WTC11 (cell line): Measurements from ENCODE around the gene DYRK3. TPM values are rescaled to one million over a fixed set of nuclear protein-coding genes. Genes with fewer than 3 reads are reported as not detected.

Experiments used
- EMX1 ChIP-seq: fragments of 250-450 bp; sonication (Bioruptor Pico); IDR thresholded peaks from 2 replicates; pipeline ENCODE4 v1.8.0; 2021; ENCODE audit warnings: mild to moderate bottlenecking
- ESRRA ChIP-seq: sonication (generic); formaldehyde crosslinking; IDR thresholded peaks from 2 replicates; pipeline ENCODE4 v1.8.1; 2022; ENCODE audit warnings: mild to moderate bottlenecking, missing genetic modification reagents, borderline replicate concordance
- ETV6 ChIP-seq: sonication (generic); formaldehyde crosslinking; IDR thresholded peaks from 2 replicates; pipeline ENCODE4 v1.8.1; 2022; ENCODE audit warnings: mild to moderate bottlenecking, missing genetic modification reagents
- FOXK1 ChIP-seq: sonication (generic); formaldehyde crosslinking; IDR thresholded peaks from 2 replicates; pipeline ENCODE4 v1.8.0; 2022; ENCODE audit warnings: mild to moderate bottlenecking, moderate library complexity, missing genetic modification reagents
- GRHL2 ChIP-seq: fragments of 250-450 bp; sonication (Bioruptor Pico); IDR thresholded peaks from 2 replicates; pipeline ENCODE4 v1.8.0; 2022; ENCODE audit warnings: mild to moderate bottlenecking, moderate library complexity; ENCODE audit not compliant: insufficient replicate concordance, severe bottlenecking
- GTF2I ChIP-seq: fragments of 250-450 bp; sonication (Bioruptor Pico); conservative IDR thresholded peaks from 2 replicates; pipeline ENCODE4 v1.4.0; 2021; ENCODE audit warnings: mild to moderate bottlenecking
- HMGA2 ChIP-seq: fragments of 250-450 bp; sonication (Bioruptor Pico); IDR thresholded peaks from 2 replicates; pipeline ENCODE4 v1.4.0; 2021; ENCODE audit warnings: mild to moderate bottlenecking, moderate library complexity
- NR1H2 ChIP-seq: sonication (generic); formaldehyde crosslinking; IDR thresholded peaks from 2 replicates; pipeline ENCODE4 v1.9.0; 2021; ENCODE audit warnings: mild to moderate bottlenecking, moderate library complexity, missing genetic modification reagents
- PRRX2 ChIP-seq: fragments of 250-450 bp; sonication (Bioruptor Pico); IDR thresholded peaks from 2 replicates; pipeline ENCODE4 v1.8.0; 2021; ENCODE audit warnings: mild to moderate bottlenecking
- RELA ChIP-seq: sonication (generic); formaldehyde crosslinking; IDR thresholded peaks from 2 replicates; pipeline ENCODE4 v1.8.1; 2022; ENCODE audit warnings: missing genetic modification reagents, mild to moderate bottlenecking, borderline replicate concordance
- SOX15 ChIP-seq: fragments of 250-450 bp; sonication (Bioruptor Pico); IDR thresholded peaks from 2 replicates; pipeline ENCODE4 v1.9.0; 2021; ENCODE audit warnings: mild to moderate bottlenecking
- TEAD1 ChIP-seq: sonication (generic); formaldehyde crosslinking; IDR thresholded peaks from 2 replicates; pipeline ENCODE4 v1.8.0; 2022; ENCODE audit warnings: mild to moderate bottlenecking, missing genetic modification reagents
- ZNF416 ChIP-seq: fragments of 250-450 bp; sonication (Bioruptor Pico); IDR thresholded peaks from 2 replicates; pipeline ENCODE4 v1.9.0; 2021; ENCODE audit warnings: mild to moderate bottlenecking, inconsistent platforms
- total RNA-seq: library from RNA; stranded (reverse); gene quantifications from 3 replicates; pipeline ENCODE4 v1.2.3, GENCODE V29; 2021
- TF ChIP-seq, protein P1 (sequence below): sonication (generic); formaldehyde crosslinking; IDR thresholded peaks from 2 replicates; pipeline ENCODE4 v1.8.0; 2022; ENCODE audit warnings: mild to moderate bottlenecking, missing genetic modification reagents
- TF ChIP-seq, protein P2 (sequence below): sonication (generic); formaldehyde crosslinking; IDR thresholded peaks from 2 replicates; pipeline ENCODE4 v1.8.1; 2022; ENCODE audit warnings: missing genetic modification reagents, borderline replicate concordance
- TF ChIP-seq, protein P3 (sequence below): fragments of 250-450 bp; sonication (Bioruptor Pico); IDR thresholded peaks from 2 replicates; pipeline ENCODE4 v1.9.0; 2021; ENCODE audit warnings: mild to moderate bottlenecking
- TF ChIP-seq, protein P4 (sequence below): sonication (generic); formaldehyde crosslinking; IDR thresholded peaks from 2 replicates; pipeline ENCODE4 v1.8.1; 2023; ENCODE audit warnings: mild to moderate bottlenecking, missing genetic modification reagents, moderate library complexity
- TF ChIP-seq, protein P5 (sequence below): fragments of 250-450 bp; sonication (Bioruptor Pico); IDR thresholded peaks from 2 replicates; pipeline ENCODE4 v1.9.0; 2021; ENCODE audit warnings: mild to moderate bottlenecking
- TF ChIP-seq, protein P6 (sequence below): sonication (generic); formaldehyde crosslinking; IDR thresholded peaks from 2 replicates; pipeline ENCODE4 v1.8.1; 2022; ENCODE audit warnings: low read depth, mild to moderate bottlenecking, moderate library complexity, missing genetic modification reagents, borderline replicate concordance
- TF ChIP-seq, protein P7 (sequence below): fragments of 250-450 bp; sonication (Bioruptor Pico); IDR thresholded peaks from 2 replicates; pipeline ENCODE4 v1.9.0; 2021; ENCODE audit warnings: mild to moderate bottlenecking, borderline replicate concordance
- TF ChIP-seq, protein P8 (sequence below): sonication (generic); formaldehyde crosslinking; IDR thresholded peaks from 2 replicates; pipeline ENCODE4 v1.8.0; 2023; ENCODE audit warnings: missing genetic modification reagents
- TF ChIP-seq, protein P9 (sequence below): sonication (generic); formaldehyde crosslinking; IDR thresholded peaks from 2 replicates; pipeline ENCODE4 v1.8.1; 2023; ENCODE audit warnings: mild to moderate bottlenecking, missing genetic modification reagents, borderline replicate concordance

Gene DYRK3
- total RNA-seq, 1 experiment from 2014 or later, result 7.8 TPM

DNA sequence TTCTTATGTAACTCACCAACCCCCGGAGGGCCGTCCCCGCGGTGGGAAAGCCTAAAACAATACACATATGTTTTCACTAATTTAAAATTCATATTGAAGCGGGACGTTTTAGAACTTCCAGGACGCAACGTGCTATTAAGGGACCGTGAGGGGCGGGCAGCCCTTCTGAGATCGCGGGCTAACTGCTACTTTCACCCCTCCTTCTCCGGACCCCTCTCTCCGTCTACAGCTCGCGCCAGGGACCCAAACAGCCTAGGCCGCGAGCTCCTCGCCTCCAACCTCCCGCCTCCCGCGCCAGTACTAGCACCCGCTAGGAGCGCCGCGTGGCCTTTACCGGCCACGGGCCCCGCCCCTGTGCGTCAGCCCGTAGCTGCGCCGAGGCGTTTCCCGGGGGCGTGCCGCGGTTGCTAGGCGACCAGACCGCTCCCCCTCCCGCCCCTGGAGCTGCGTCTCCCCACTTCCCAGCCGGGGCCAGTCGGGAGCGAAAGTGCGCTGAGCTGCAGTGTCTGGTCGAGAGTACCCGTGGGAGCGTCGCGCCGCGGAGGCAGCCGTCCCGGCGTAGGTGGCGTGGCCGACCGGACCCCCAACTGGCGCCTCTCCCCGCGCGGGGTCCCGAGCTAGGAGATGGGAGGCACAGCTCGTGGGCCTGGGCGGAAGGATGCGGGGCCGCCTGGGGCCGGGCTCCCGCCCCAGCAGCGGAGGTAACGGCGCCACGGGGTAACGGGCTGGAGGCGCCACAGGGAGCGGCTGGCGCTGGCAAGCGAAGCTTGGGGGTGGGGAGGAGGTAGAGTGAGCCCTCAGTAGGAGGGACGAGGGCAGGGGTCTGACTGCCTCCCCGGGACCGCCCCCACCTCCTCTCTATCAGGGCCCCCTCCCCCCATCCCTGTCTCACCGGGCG is at the start of gene DYRK3 (continued):
- TF ChIP-seq, protein P1, sequence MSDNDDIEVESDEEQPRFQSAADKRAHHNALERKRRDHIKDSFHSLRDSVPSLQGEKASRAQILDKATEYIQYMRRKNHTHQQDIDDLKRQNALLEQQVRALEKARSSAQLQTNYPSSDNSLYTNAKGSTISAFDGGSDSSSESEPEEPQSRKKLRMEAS (CRISPR knock-in tag), result peak; percentile 98
- peak; percentile 91 for TF ChIP-seq ETV6 (CRISPR knock-in tag)
- TF ChIP-seq EMX1 (CRISPR knock-in tag), result no peak
- no peak for TF ChIP-seq SOX15 (CRISPR knock-in tag)
- TF ChIP-seq, protein P2, sequence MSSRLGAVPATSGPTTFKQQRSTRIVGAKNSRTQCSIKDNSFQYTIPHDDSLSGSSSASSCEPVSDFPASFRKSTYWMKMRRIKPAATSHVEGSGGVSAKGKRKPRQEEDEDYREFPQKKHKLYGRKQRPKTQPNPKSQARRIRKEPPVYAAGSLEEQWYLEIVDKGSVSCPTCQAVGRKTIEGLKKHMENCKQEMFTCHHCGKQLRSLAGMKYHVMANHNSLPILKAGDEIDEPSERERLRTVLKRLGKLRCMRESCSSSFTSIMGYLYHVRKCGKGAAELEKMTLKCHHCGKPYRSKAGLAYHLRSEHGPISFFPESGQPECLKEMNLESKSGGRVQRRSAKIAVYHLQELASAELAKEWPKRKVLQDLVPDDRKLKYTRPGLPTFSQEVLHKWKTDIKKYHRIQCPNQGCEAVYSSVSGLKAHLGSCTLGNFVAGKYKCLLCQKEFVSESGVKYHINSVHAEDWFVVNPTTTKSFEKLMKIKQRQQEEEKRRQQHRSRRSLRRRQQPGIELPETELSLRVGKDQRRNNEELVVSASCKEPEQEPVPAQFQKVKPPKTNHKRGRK, result no peak
- TF ChIP-seq, protein P3, sequence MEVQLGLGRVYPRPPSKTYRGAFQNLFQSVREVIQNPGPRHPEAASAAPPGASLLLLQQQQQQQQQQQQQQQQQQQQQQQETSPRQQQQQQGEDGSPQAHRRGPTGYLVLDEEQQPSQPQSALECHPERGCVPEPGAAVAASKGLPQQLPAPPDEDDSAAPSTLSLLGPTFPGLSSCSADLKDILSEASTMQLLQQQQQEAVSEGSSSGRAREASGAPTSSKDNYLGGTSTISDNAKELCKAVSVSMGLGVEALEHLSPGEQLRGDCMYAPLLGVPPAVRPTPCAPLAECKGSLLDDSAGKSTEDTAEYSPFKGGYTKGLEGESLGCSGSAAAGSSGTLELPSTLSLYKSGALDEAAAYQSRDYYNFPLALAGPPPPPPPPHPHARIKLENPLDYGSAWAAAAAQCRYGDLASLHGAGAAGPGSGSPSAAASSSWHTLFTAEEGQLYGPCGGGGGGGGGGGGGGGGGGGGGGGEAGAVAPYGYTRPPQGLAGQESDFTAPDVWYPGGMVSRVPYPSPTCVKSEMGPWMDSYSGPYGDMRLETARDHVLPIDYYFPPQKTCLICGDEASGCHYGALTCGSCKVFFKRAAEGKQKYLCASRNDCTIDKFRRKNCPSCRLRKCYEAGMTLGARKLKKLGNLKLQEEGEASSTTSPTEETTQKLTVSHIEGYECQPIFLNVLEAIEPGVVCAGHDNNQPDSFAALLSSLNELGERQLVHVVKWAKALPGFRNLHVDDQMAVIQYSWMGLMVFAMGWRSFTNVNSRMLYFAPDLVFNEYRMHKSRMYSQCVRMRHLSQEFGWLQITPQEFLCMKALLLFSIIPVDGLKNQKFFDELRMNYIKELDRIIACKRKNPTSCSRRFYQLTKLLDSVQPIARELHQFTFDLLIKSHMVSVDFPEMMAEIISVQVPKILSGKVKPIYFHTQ (CRISPR knock-in tag), result no peak
- TF ChIP-seq ZNF416 (CRISPR knock-in tag), result no peak
- no peak for TF ChIP-seq NR1H2 (CRISPR knock-in tag)
- TF ChIP-seq GRHL2 (CRISPR knock-in tag), result no peak
- TF ChIP-seq, protein P4, sequence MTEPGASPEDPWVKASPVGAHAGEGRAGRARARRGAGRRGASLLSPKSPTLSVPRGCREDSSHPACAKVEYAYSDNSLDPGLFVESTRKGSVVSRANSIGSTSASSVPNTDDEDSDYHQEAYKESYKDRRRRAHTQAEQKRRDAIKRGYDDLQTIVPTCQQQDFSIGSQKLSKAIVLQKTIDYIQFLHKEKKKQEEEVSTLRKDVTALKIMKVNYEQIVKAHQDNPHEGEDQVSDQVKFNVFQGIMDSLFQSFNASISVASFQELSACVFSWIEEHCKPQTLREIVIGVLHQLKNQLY (CRISPR knock-in tag), result no peak
- TF ChIP-seq ESRRA (CRISPR knock-in tag), result no peak
- TF ChIP-seq HMGA2 (CRISPR knock-in tag), result no peak
- TF ChIP-seq, protein P5, sequence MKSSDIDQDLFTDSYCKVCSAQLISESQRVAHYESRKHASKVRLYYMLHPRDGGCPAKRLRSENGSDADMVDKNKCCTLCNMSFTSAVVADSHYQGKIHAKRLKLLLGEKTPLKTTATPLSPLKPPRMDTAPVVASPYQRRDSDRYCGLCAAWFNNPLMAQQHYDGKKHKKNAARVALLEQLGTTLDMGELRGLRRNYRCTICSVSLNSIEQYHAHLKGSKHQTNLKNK (CRISPR knock-in tag), result no peak
- no peak for TF ChIP-seq PRRX2 (CRISPR knock-in tag)
- TF ChIP-seq, protein P6, sequence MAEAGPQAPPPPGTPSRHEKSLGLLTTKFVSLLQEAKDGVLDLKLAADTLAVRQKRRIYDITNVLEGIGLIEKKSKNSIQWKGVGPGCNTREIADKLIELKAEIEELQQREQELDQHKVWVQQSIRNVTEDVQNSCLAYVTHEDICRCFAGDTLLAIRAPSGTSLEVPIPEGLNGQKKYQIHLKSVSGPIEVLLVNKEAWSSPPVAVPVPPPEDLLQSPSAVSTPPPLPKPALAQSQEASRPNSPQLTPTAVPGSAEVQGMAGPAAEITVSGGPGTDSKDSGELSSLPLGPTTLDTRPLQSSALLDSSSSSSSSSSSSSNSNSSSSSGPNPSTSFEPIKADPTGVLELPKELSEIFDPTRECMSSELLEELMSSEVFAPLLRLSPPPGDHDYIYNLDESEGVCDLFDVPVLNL, result no peak
- no peak for TF ChIP-seq RELA (CRISPR knock-in tag)
- TF ChIP-seq, protein P7, sequence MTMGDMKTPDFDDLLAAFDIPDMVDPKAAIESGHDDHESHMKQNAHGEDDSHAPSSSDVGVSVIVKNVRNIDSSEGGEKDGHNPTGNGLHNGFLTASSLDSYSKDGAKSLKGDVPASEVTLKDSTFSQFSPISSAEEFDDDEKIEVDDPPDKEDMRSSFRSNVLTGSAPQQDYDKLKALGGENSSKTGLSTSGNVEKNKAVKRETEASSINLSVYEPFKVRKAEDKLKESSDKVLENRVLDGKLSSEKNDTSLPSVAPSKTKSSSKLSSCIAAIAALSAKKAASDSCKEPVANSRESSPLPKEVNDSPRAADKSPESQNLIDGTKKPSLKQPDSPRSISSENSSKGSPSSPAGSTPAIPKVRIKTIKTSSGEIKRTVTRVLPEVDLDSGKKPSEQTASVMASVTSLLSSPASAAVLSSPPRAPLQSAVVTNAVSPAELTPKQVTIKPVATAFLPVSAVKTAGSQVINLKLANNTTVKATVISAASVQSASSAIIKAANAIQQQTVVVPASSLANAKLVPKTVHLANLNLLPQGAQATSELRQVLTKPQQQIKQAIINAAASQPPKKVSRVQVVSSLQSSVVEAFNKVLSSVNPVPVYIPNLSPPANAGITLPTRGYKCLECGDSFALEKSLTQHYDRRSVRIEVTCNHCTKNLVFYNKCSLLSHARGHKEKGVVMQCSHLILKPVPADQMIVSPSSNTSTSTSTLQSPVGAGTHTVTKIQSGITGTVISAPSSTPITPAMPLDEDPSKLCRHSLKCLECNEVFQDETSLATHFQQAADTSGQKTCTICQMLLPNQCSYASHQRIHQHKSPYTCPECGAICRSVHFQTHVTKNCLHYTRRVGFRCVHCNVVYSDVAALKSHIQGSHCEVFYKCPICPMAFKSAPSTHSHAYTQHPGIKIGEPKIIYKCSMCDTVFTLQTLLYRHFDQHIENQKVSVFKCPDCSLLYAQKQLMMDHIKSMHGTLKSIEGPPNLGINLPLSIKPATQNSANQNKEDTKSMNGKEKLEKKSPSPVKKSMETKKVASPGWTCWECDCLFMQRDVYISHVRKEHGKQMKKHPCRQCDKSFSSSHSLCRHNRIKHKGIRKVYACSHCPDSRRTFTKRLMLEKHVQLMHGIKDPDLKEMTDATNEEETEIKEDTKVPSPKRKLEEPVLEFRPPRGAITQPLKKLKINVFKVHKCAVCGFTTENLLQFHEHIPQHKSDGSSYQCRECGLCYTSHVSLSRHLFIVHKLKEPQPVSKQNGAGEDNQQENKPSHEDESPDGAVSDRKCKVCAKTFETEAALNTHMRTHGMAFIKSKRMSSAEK (CRISPR knock-in tag), result no peak
- TF ChIP-seq TEAD1 (CRISPR knock-in tag), result 0 out of 2 replicates have a peak, but pooled peaks have one; percentile 56
- no peak for TF ChIP-seq GTF2I (CRISPR knock-in tag)
- TF ChIP-seq, protein P8, sequence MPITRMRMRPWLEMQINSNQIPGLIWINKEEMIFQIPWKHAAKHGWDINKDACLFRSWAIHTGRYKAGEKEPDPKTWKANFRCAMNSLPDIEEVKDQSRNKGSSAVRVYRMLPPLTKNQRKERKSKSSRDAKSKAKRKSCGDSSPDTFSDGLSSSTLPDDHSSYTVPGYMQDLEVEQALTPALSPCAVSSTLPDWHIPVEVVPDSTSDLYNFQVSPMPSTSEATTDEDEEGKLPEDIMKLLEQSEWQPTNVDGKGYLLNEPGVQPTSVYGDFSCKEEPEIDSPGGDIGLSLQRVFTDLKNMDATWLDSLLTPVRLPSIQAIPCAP, result no peak
- TF ChIP-seq, protein P9, sequence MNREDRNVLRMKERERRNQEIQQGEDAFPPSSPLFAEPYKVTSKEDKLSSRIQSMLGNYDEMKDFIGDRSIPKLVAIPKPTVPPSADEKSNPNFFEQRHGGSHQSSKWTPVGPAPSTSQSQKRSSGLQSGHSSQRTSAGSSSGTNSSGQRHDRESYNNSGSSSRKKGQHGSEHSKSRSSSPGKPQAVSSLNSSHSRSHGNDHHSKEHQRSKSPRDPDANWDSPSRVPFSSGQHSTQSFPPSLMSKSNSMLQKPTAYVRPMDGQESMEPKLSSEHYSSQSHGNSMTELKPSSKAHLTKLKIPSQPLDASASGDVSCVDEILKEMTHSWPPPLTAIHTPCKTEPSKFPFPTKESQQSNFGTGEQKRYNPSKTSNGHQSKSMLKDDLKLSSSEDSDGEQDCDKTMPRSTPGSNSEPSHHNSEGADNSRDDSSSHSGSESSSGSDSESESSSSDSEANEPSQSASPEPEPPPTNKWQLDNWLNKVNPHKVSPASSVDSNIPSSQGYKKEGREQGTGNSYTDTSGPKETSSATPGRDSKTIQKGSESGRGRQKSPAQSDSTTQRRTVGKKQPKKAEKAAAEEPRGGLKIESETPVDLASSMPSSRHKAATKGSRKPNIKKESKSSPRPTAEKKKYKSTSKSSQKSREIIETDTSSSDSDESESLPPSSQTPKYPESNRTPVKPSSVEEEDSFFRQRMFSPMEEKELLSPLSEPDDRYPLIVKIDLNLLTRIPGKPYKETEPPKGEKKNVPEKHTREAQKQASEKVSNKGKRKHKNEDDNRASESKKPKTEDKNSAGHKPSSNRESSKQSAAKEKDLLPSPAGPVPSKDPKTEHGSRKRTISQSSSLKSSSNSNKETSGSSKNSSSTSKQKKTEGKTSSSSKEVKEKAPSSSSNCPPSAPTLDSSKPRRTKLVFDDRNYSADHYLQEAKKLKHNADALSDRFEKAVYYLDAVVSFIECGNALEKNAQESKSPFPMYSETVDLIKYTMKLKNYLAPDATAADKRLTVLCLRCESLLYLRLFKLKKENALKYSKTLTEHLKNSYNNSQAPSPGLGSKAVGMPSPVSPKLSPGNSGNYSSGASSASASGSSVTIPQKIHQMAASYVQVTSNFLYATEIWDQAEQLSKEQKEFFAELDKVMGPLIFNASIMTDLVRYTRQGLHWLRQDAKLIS (CRISPR knock-in tag), result no peak
- TF ChIP-seq FOXK1 (CRISPR knock-in tag), result peak; percentile 68; the same call in 1 of the 2 replicates
